ENCODE data around the gene NR2F2.

NR2F2 gene

DNA sequence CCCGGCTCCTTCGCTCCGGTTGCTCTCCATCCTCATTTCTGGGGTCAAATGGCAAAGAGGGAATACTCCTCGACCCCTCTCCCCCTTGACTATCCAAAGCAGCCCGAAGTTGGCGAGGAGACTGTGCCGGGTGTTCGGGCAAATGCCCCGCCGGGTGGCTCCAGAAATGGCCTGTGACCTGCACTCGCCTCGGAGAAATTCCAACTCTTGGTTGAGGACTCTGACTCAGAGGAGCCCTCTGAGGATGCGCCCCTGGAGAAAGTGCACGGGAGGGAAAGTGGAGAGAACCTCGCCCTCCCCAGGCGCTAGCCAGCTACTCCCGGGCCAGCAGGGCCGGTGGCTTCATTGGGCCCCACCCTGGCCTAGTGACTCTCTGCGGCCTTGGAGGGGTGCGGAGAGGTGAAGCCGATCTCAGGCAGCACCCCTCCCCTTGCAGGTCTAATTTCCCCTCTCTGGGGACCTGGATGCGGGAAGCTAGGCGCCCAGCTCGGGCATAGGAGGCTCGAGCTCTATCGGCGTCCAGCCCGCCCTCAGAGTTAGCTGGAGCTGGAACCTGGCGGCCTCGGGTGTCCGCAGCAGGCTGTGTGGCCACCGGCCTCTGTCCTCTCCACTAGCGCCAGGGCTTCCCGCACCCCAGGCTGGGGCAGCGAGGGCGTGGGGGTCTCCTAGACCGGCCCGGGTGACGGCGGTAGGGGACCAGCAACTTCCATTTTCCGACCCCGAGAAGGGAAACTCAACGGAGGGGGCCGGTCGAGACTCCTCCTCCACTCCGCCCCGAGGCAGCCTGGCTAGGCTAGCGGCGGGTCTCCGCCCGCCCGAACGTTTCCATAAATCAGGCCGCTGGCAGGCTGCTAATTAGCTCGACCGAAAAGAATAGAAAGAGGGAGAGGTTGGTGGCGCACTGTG lies 29.4 kb downstream of the NR2F2 start:
- Histone ChIP-seq H3K9me2 (ENCODE audit: low read depth, low read length) (no peaks in the 10 kb centered on the region), H2AFZ (ENCODE audit: low read length) (no peak overlapping the region), H3K27ac (ENCODE audit: low read depth, low read length, poor library complexity, severe bottlenecking) (no peak overlapping the region), H4K20me1 (ENCODE audit: insufficient read depth, low read length) (no peaks in the 10 kb centered on the region), H3K79me2 (ENCODE audit: insufficient read depth, low read length) (no peaks in the 10 kb centered on the region), H3K4me1 (ENCODE audit: insufficient read depth, low read length, severe bottlenecking) (no peaks in the 10 kb centered on the region), H3K9ac (ENCODE audit: low read length) (no peak overlapping the region), H3K27me3 (ENCODE audit: insufficient read depth, low read length) (no peaks in the 10 kb centered on the region), H3K4me3 (ENCODE audit: low read depth, low read length, poor library complexity, severe bottlenecking) (no peak overlapping the region), H3K9me3 (ENCODE audit: low read length) (no peaks in the 10 kb centered on the region), H3K4me2 (ENCODE audit: low read length) (no peak overlapping the region), H3F3A (ENCODE audit: insufficient read depth, low read length) (no peaks in the 10 kb centered on the region), H3K36me3 (ENCODE audit: insufficient read depth, low read length) (no peaks in the 10 kb centered on the region)
- TF ChIP-seq EZH2 (IDR thresholded peaks at IDR 0.05; ENCODE audit: borderline replicate concordance, low read length), result no peak

DNA sequence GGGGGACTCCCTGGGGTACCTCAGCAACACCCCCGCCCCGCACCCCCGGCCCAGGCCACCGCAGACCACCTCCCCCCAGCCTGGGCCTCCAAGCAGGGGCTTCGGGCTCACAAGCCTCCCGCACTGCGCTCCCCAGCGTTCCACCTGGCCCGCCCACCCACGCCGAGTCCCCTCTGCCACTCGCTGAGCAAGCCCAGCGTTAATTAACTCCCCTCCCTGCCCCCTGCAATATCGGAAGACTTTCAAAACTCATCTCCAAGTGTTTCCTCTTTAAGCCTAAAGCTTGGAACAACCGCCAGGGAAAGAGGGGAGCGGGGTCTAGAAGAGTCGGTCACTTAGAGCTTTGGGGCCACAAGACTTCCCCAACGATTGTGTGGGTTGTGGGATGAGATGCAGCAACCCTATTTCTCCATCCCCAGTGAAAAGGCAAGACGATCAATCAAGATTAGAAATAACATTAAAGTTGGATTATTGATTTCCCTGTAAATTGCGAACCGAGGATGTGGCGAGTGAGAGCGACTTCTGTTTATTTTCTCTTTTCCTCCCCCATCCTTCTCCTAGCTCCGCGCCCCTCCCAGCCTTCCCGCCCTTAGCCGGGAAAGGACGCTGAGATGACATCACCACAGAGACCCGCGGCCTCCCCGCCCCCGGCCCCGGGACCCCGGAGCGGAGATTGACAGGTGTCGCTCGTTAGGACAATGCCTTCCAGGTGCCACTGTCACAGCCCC lies 30.2 kb downstream of the NR2F2 start:
- Histone ChIP-seq H3K27ac (ENCODE audit: low read depth, low read length, poor library complexity, severe bottlenecking) (no peak overlapping the region), H3K9me3 (ENCODE audit: low read length) (no peaks in the 10 kb centered on the region), H3K79me2 (ENCODE audit: insufficient read depth, low read length) (no peaks in the 10 kb centered on the region), H3K27me3 (ENCODE audit: insufficient read depth, low read length) (no peaks in the 10 kb centered on the region), H3K9ac (ENCODE audit: low read length) (no peak overlapping the region), H3K4me2 (ENCODE audit: low read length) (no peak overlapping the region), H2AFZ (ENCODE audit: low read length) (no peak overlapping the region), H3K4me1 (ENCODE audit: insufficient read depth, low read length, severe bottlenecking) (no peaks in the 10 kb centered on the region), H3K36me3 (ENCODE audit: insufficient read depth, low read length) (no peaks in the 10 kb centered on the region), H3K4me3 (ENCODE audit: low read depth, low read length, poor library complexity, severe bottlenecking) (no peak overlapping the region), H3K9me2 (ENCODE audit: low read depth, low read length) (no peaks in the 10 kb centered on the region), H4K20me1 (ENCODE audit: insufficient read depth, low read length) (no peaks in the 10 kb centered on the region), H3F3A (ENCODE audit: insufficient read depth, low read length) (no peaks in the 10 kb centered on the region)
- TF ChIP-seq, protein P1, sequence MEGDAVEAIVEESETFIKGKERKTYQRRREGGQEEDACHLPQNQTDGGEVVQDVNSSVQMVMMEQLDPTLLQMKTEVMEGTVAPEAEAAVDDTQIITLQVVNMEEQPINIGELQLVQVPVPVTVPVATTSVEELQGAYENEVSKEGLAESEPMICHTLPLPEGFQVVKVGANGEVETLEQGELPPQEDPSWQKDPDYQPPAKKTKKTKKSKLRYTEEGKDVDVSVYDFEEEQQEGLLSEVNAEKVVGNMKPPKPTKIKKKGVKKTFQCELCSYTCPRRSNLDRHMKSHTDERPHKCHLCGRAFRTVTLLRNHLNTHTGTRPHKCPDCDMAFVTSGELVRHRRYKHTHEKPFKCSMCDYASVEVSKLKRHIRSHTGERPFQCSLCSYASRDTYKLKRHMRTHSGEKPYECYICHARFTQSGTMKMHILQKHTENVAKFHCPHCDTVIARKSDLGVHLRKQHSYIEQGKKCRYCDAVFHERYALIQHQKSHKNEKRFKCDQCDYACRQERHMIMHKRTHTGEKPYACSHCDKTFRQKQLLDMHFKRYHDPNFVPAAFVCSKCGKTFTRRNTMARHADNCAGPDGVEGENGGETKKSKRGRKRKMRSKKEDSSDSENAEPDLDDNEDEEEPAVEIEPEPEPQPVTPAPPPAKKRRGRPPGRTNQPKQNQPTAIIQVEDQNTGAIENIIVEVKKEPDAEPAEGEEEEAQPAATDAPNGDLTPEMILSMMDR (IDR thresholded peaks at IDR 0.05; ENCODE audit: low read length), result no peak
- no peak for TF ChIP-seq EZH2 (IDR thresholded peaks at IDR 0.05; ENCODE audit: borderline replicate concordance, low read length)

DNA sequence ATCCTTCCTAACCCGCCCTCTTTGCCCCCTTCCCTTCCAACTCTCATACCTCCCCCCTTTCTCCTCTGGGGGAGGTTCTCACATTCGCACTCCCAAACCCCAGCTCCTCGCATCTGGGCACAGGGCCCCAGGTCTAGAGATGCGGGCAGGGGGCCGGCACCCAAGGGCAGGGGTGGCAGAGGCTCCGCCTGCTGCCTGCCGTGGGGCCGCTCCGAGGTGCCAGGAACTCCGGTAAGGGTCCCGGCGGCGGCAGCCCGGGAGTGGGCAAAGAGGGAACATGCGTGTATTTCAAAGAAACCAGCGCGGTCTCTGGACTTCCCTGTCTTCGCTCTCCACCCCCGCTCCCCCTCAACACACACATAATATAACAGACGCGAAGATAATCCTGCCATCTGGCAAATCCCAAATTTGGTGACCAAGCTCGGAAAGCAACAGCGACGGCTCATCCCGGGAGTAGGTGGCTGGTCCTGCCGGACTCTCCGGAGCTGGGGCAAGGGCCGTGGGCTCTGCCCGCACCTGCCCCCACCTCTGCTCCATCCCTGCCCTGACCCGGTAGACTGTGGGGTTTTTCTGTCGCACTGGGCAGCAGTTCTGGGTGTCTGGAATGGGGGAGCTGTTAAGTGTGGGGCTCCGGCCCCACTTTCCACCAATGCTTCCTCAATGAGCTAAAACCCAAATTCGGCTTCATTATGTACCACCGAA lies 31.0 kb downstream of the NR2F2 start:
- no peak overlapping the region for H3K4me2 ChIP-seq (ENCODE audit: low read length)
- TF ChIP-seq, protein P1 (IDR thresholded peaks at IDR 0.05; ENCODE audit: low read length), result no peak
- TF ChIP-seq EZH2 (IDR thresholded peaks at IDR 0.05; ENCODE audit: borderline replicate concordance, low read length), result no peak
- no peak overlapping the region for H3K9ac ChIP-seq (ENCODE audit: low read length)
- H3K4me3 ChIP-seq (ENCODE audit: low read depth, low read length, poor library complexity, severe bottlenecking), result no peak overlapping the region
- no peaks in the 10 kb centered on the region for H3K36me3 ChIP-seq (ENCODE audit: insufficient read depth, low read length)
- H3K27me3 ChIP-seq (ENCODE audit: insufficient read depth, low read length), result no peaks in the 10 kb centered on the region
- no peak overlapping the region for H2AFZ ChIP-seq (ENCODE audit: low read length)
- no peaks in the 10 kb centered on the region for H3K4me1 ChIP-seq (ENCODE audit: insufficient read depth, low read length, severe bottlenecking)
- no peaks in the 10 kb centered on the region for H3F3A ChIP-seq (ENCODE audit: insufficient read depth, low read length)
- H3K9me3 ChIP-seq (ENCODE audit: low read length), result no peaks in the 10 kb centered on the region
- no peak overlapping the region for H3K27ac ChIP-seq (ENCODE audit: low read depth, low read length, poor library complexity, severe bottlenecking)
- H4K20me1 ChIP-seq (ENCODE audit: insufficient read depth, low read length), result no peaks in the 10 kb centered on the region
- H3K9me2 ChIP-seq (ENCODE audit: low read depth, low read length), result no peaks in the 10 kb centered on the region
- no peaks in the 10 kb centered on the region for H3K79me2 ChIP-seq (ENCODE audit: insufficient read depth, low read length)

Data from OCI-LY1 (cell line).